Tibial nerve (tissue), 4 donors: ENCODE measurements around the gene ADAMTS2.

Source experiments
- EP300 ChIP-seq, 2 donors: sonication (generic); formaldehyde crosslinking; IDR thresholded peaks; one replicate each; pipeline ENCODE4 v1.6.1; 2017; ENCODE audit warnings: antibody characterized with exemption in 2 of 2, mild to moderate bottlenecking in 1 of 2
- POLR2A ChIP-seq, 2 donors: fragments of 450-650 bp; IDR thresholded peaks; one replicate each; pipeline ENCODE4 v1.6.1; 2017; ENCODE audit warnings: antibody characterized with exemption in 2 of 2, mild to moderate bottlenecking in 2 of 2, moderate library complexity in 2 of 2
- TF ChIP-seq, protein P1 (sequence below), 5 experiments: fragments of 200-600 bp in 3 of 5; fragments of 450-650 bp in 2 of 5; sonication (generic) in 3 of 5; IDR thresholded peaks; one replicate each; pipeline ENCODE4 v1.5.1; 2016 to 2019; ENCODE audit warnings: antibody characterized with exemption in 5 of 5, mild to moderate bottlenecking in 3 of 5, moderate library complexity in 2 of 5

DNA sequence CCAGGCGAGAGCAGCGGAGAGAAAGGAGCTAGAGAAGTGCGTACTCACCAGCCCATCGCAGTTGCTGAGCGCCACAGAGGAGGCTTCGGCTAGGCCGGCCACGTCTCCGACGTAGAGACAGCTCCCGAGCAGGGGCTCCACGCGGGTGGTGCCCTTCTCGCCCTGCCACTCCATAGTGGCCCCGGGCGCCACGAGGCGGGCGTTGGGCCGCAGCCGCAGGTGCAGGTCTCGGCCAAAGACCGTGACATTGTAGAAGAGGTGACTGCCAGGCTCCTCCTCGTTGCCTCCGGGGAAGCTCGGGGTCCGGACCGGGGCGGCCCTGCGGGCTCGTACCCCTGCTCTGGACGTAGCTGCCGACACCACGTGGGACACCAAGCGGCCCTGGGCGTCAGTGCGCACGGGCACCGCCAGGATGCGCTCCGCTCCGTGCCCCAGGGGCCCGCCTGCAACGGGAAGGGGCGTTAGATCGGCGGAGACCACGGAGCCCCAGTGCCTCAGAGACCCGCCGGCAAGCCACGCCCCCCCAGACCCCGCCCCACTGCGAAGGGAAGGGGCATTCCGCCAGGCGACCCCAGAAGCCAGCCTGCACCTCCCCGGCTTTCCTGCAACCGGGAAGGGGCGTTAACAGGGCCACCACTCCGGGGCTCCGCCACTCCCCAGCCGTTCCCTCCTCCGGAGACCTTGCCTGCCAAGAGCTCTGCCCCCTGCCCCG, 1.4 kb downstream of the ADAMTS2 start:
- TF ChIP-seq, protein P1, sequence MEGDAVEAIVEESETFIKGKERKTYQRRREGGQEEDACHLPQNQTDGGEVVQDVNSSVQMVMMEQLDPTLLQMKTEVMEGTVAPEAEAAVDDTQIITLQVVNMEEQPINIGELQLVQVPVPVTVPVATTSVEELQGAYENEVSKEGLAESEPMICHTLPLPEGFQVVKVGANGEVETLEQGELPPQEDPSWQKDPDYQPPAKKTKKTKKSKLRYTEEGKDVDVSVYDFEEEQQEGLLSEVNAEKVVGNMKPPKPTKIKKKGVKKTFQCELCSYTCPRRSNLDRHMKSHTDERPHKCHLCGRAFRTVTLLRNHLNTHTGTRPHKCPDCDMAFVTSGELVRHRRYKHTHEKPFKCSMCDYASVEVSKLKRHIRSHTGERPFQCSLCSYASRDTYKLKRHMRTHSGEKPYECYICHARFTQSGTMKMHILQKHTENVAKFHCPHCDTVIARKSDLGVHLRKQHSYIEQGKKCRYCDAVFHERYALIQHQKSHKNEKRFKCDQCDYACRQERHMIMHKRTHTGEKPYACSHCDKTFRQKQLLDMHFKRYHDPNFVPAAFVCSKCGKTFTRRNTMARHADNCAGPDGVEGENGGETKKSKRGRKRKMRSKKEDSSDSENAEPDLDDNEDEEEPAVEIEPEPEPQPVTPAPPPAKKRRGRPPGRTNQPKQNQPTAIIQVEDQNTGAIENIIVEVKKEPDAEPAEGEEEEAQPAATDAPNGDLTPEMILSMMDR (IDR thresholded peaks at IDR 0.05) = peak; percentile 16 to 80 (median 61)
- TF ChIP-seq EP300 (IDR thresholded peaks at IDR 0.05) = no peak
- TF ChIP-seq POLR2A (IDR thresholded peaks at IDR 0.05) = no peak
